Upper lobe of right lung (tissue), 1 donor: Measurements from ENCODE around the gene METTL27. TPM values are rescaled to one million over a fixed set of nuclear protein-coding genes. Genes with fewer than 3 reads are reported as not detected.

Experiments
- ATAC-seq: fragments of 200-7000 bp; cut with Tn5 transposase; one replicate; pipeline ENCODE4 v1.9.1; 2020; ENCODE audit warnings: mild to moderate bottlenecking, moderate library complexity
- DNase-seq: peaks from one replicate; pipeline ENCODE4 v3.0.0-alpha.2; 2020
- H3K27ac ChIP-seq: fragments of 200-600 bp; one replicate; pipeline ENCODE4 v1.8.0; 2022
- H3K27me3 ChIP-seq: fragments of 200-600 bp; one replicate; pipeline ENCODE4 v1.8.0; 2022; ENCODE audit warnings: mild to moderate bottlenecking
- H3K36me3 ChIP-seq: fragments of 200-600 bp; one replicate; pipeline ENCODE4 v1.8.0; 2022
- H3K4me1 ChIP-seq: fragments of 200-600 bp; one replicate; pipeline ENCODE4 v1.8.0; 2022
- H3K4me3 ChIP-seq: fragments of 200-600 bp; one replicate; pipeline ENCODE4 v1.8.0; 2022; ENCODE audit warnings: mild to moderate bottlenecking
- H3K9me3 ChIP-seq: fragments of 200-600 bp; one replicate; pipeline ENCODE4 v1.8.0; 2022
- CTCF ChIP-seq: fragments of 200-600 bp; IDR thresholded peaks from one replicate; pipeline ENCODE4 v1.8.0; 2022; ENCODE audit warnings: antibody characterized with exemption
- intact Hi-C: fragments of 100-400 bp; cut with DNase I; formaldehyde crosslinking; loops from one replicate; pipeline ENCODE4 v1.11.0; 2022
- total RNA-seq: library from RNA; stranded (reverse); fragmentation: NEBNext Ultra II Directional; extraction: Animal tissue kit (Norgen Biotek cat#: 25700); gene quantifications from one replicate; pipeline ENCODE4 v1.2.1, GENCODE V29; 2021
- donor health status: DM: no; HTN: yes; CAD: no; lungs with severe emphysema.

METTL27 gene
- total RNA-seq, 1 donor from 2014 or later = 2.3 TPM

GRCh38 chr7:73880755-73881328 lies 38.5 kb upstream of the METTL27 start:
- H3K4me1 ChIP-seq = peaks cover 24% of the 10 kb centered on the region
- TF ChIP-seq CTCF = no peak
- H3K27ac ChIP-seq = peak overlapping the region; percentile 75
- ATAC-seq = no peak
- no peak for DNase-seq
- H3K9me3 ChIP-seq = no peaks in the 10 kb centered on the region
- H3K27me3 ChIP-seq = no peaks in the 10 kb centered on the region
- no peak overlapping the region for H3K4me3 ChIP-seq
- intact Hi-C loops = no loop called here
- H3K36me3 ChIP-seq = no peaks in the 10 kb centered on the region

GRCh38 chr7:73879977-73880681 lies 37.8 kb upstream of the METTL27 start:
- Histone ChIP-seq H3K4me1 (peaks cover 23% of the 10 kb centered on the region), H3K27ac (peak overlapping the region; percentile 75), H3K36me3 (no peaks in the 10 kb centered on the region), H3K27me3 (no peaks in the 10 kb centered on the region), H3K4me3 (no peak overlapping the region), H3K9me3 (no peaks in the 10 kb centered on the region)
- no peak for TF ChIP-seq CTCF
- peak; percentile 64 for ATAC-seq
- no peak for DNase-seq
- intact Hi-C loops = no loop called here

- ATAC-seq (no peak), DNase-seq (no peak)
- intact Hi-C loops = no loop called here
- H3K36me3 ChIP-seq = no peaks in the 10 kb centered on the region
- no peaks in the 10 kb centered on the region for H3K9me3 ChIP-seq
- no peak overlapping the region for H3K27ac ChIP-seq
- H3K4me1 ChIP-seq = peaks cover 26% of the 10 kb centered on the region
- TF ChIP-seq CTCF = no peak
- H3K4me3 ChIP-seq = no peak overlapping the region
- no peaks in the 10 kb centered on the region for H3K27me3 ChIP-seq
These were observed 34.7 kb upstream of the METTL27 start for GRCh38 chr7:73876973-73877372.

GRCh38 chr7:73876361-73876760 lies 34.0 kb upstream of the METTL27 start:
- ATAC-seq (no peak), DNase-seq (no peak)
- Histone ChIP-seq H3K36me3 (no peaks in the 10 kb centered on the region), H3K9me3 (no peaks in the 10 kb centered on the region), H3K27ac (no peak overlapping the region), H3K4me1 (peaks cover 29% of the 10 kb centered on the region), H3K27me3 (no peaks in the 10 kb centered on the region), H3K4me3 (no peak overlapping the region)
- intact Hi-C loops = no loop called here
- no peak for TF ChIP-seq CTCF

- DNase-seq (no peak), ATAC-seq (no peak)
- Histone ChIP-seq H3K9me3 (no peaks in the 10 kb centered on the region), H3K27ac (peak overlapping the region; percentile 36), H3K27me3 (no peaks in the 10 kb centered on the region), H3K4me3 (no peak overlapping the region), H3K36me3 (no peaks in the 10 kb centered on the region), H3K4me1 (peaks cover 31% of the 10 kb centered on the region)
- TF ChIP-seq CTCF = no peak
- intact Hi-C loops = no loop called here
These were observed 30.0 kb upstream of the METTL27 start for GRCh38 chr7:73872056-73872908.
